HEK293T (cell line): ENCODE data around the gene ENTPD7.

Source experiments
- CTCF ChIA-PET: fragments of 350-600 bp; formaldehyde crosslinking; extraction: SDS; loops from one replicate; lab custom pipeline; 2021; ENCODE audit warnings: antibody characterized with exemption, inconsistent platforms; lab: Yijun Ruan, JAX
- POLR2A ChIA-PET: fragments of 350-600 bp; formaldehyde crosslinking; extraction: SDS; loops from one replicate; lab custom pipeline; 2020; ENCODE audit warnings: antibody characterized with exemption, inconsistent platforms; lab: Yijun Ruan, JAX
- DNase-seq: peaks from one replicate; pipeline ENCODE4 v3.0.0; 2012; ENCODE audit warnings: mixed read lengths; ENCODE audit errors: extremely low spot score
- ARNT ChIP-seq: fragments of 450-650 bp; IDR thresholded peaks from 2 replicates; pipeline ENCODE4 v1.6.1; 2017; ENCODE audit warnings: mild to moderate bottlenecking
- BHLHE40 ChIP-seq: fragments of 450-650 bp; IDR thresholded peaks from 2 replicates; pipeline ENCODE4 v1.6.1; 2016; ENCODE audit warnings: mild to moderate bottlenecking, moderate library complexity, borderline replicate concordance
- CTBP1 ChIP-seq: fragments of 450-650 bp; IDR thresholded peaks from 2 replicates; pipeline ENCODE4 v1.6.1; 2016; ENCODE audit warnings: borderline replicate concordance
- ELF4 ChIP-seq: fragments of 450-650 bp; IDR thresholded peaks from 2 replicates; pipeline ENCODE4 v1.6.1; 2017; ENCODE audit warnings: antibody characterized with exemption
- FOXA1 ChIP-seq: fragments of 450-650 bp; IDR thresholded peaks from 2 replicates; pipeline ENCODE4 v1.6.1; 2016; ENCODE audit warnings: mild to moderate bottlenecking
- FOXK2 ChIP-seq: fragments of 450-650 bp; IDR thresholded peaks from 2 replicates; pipeline ENCODE4 v1.6.1; 2016; ENCODE audit warnings: mild to moderate bottlenecking
- FOXM1 ChIP-seq: fragments of 450-650 bp; IDR thresholded peaks from 2 replicates; pipeline ENCODE4 v1.6.1; 2017; ENCODE audit warnings: mild to moderate bottlenecking, borderline replicate concordance
- HDGF ChIP-seq: fragments of 450-650 bp; IDR thresholded peaks from 2 replicates; pipeline ENCODE4 v1.6.1; 2017; ENCODE audit warnings: antibody characterized with exemption, borderline replicate concordance
- L3MBTL2 ChIP-seq: fragments of 450-650 bp; conservative IDR thresholded peaks from 2 replicates; pipeline ENCODE4 v1.6.1; 2016; ENCODE audit warnings: mild to moderate bottlenecking
- LEF1 ChIP-seq: fragments of 450-650 bp; IDR thresholded peaks from 2 replicates; pipeline ENCODE4 v1.6.1; 2017; ENCODE audit warnings: mild to moderate bottlenecking, borderline replicate concordance
- NFRKB ChIP-seq: fragments of 450-650 bp; IDR thresholded peaks from 2 replicates; pipeline ENCODE4 v1.6.1; 2016; ENCODE audit warnings: mild to moderate bottlenecking, moderate library complexity
- SP1 ChIP-seq: fragments of 450-650 bp; IDR thresholded peaks from 2 replicates; pipeline ENCODE4 v1.6.1; 2017
- SUZ12 ChIP-seq: fragments of 450-650 bp; IDR thresholded peaks from 2 replicates; pipeline ENCODE4 v1.6.1; 2016; ENCODE audit warnings: mild to moderate bottlenecking
- TARDBP ChIP-seq: fragments of 450-650 bp; IDR thresholded peaks from 2 replicates; pipeline ENCODE4 v1.6.1; 2016
- ZNF384 ChIP-seq: fragments of 450-650 bp; IDR thresholded peaks from 2 replicates; pipeline ENCODE4 v1.6.1; 2016
- TF ChIP-seq, protein P1 (sequence below): fragments of 450-650 bp; IDR thresholded peaks from 2 replicates; pipeline ENCODE4 v1.6.1; 2016

Gene ENTPD7

DNA sequence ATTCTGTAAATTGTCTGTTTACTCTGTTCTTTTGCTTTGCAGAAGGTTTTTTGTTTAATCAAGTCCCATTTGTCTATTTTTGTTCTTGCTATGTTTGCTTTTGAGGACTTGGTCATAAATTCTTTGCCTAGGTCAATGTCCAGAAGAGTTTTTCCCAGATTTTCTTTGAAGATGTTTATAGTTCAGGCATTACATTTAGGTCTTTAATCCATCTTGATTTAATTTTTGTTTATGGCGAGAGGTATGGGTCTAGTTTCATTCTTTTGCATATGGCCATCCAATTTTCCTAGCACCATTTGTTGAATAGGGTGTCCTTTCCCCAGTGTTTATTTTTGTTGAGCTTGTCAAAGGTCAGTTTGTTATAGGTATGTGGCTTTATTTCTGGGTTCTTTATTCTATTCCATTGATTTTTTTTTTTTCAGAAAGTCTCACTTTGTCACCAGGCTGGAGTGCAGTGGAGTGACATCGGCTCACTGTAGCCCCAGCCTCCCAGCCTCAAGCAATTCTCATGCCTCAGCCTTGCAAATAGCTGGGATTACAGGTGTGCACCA lies 11.6 kb upstream of the ENTPD7 start:
- POLR2A ChIA-PET: no interaction called here
- TF ChIP-seq BHLHE40 (no peak), NFRKB (no peak), SUZ12 (no peak)

GRCh38 chr10:99648717-99649116 lies 10.6 kb upstream of the ENTPD7 start:
- POLR2A ChIA-PET: no interaction called here

More for the DNA sequence above, 11.6 kb upstream of the ENTPD7 start:
- CTCF ChIA-PET: no interaction called here
- no peak for DNase-seq

DNA sequence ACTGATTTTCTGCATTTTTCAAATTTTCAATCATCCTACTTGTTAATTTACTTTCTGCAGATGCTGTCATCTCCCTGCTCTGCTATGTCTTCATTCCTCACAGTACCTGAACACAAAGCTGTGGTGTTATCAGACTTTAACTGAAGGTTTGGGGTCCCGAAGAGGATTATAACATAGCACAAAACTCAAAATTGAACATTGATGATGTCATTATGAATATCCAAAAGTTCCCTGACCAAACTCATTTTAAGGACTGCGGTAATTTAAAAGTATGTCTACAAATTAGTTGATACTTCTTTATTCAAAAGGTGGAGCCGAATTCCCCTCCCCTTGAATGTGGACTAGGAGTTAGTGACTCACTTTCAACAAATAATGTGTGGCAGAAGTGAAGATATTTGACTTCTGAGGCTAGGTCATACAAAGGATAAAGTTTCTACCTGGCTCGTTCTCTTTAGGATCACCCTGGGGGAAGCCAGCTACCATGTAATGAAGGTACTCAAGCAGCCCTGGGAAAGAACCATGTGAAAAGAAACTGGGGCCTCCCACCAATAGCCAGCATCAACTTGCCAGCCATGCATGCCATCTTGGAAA lies 6.4 kb upstream of the ENTPD7 start:
- CTCF ChIA-PET: no interaction called here
- POLR2A ChIA-PET: interaction anchor here (2.1 kb wide), 1 partner anchor 31 kb away, joined by 10 read pairs; no protein-coding TSS in a partner anchor
- no peak for DNase-seq
- TF ChIP-seq SUZ12 (no peak), ELF4 (no peak), CTBP1 (no peak), LEF1 (no peak), HDGF (no peak), L3MBTL2 (no peak), ARNT (no peak), BHLHE40 (no peak), FOXM1 (no peak), SP1 (no peak), TARDBP (no peak), FOXA1 (no peak), NFRKB (no peak), FOXK2 (no peak), ZNF384 (no peak)
- TF ChIP-seq, protein P1, sequence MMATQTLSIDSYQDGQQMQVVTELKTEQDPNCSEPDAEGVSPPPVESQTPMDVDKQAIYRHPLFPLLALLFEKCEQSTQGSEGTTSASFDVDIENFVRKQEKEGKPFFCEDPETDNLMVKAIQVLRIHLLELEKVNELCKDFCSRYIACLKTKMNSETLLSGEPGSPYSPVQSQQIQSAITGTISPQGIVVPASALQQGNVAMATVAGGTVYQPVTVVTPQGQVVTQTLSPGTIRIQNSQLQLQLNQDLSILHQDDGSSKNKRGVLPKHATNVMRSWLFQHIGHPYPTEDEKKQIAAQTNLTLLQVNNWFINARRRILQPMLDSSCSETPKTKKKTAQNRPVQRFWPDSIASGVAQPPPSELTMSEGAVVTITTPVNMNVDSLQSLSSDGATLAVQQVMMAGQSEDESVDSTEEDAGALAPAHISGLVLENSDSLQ: no peak

More at GRCh38 chr10:99648717-99649116, 10.6 kb upstream of the ENTPD7 start:
- no peak for DNase-seq
- CTCF ChIA-PET: no interaction called here
- TF ChIP-seq FOXA1 (no peak), TARDBP (no peak), CTBP1 (no peak)

- ChIA-PET POLR2A (interaction anchor here (2.1 kb wide), 1 partner anchor 33 kb away, joined by 10 read pairs; no protein-coding TSS in a partner anchor), CTCF (no interaction called here)
- DNase-seq: no peak
- TF ChIP-seq L3MBTL2: 0 out of 2 replicates have a peak, but pooled peaks have one; percentile 11
- no peak for TF ChIP-seq TARDBP
Measured at GRCh38 chr10:99654390-99655175, 4.7 kb upstream of the ENTPD7 start.

DNA sequence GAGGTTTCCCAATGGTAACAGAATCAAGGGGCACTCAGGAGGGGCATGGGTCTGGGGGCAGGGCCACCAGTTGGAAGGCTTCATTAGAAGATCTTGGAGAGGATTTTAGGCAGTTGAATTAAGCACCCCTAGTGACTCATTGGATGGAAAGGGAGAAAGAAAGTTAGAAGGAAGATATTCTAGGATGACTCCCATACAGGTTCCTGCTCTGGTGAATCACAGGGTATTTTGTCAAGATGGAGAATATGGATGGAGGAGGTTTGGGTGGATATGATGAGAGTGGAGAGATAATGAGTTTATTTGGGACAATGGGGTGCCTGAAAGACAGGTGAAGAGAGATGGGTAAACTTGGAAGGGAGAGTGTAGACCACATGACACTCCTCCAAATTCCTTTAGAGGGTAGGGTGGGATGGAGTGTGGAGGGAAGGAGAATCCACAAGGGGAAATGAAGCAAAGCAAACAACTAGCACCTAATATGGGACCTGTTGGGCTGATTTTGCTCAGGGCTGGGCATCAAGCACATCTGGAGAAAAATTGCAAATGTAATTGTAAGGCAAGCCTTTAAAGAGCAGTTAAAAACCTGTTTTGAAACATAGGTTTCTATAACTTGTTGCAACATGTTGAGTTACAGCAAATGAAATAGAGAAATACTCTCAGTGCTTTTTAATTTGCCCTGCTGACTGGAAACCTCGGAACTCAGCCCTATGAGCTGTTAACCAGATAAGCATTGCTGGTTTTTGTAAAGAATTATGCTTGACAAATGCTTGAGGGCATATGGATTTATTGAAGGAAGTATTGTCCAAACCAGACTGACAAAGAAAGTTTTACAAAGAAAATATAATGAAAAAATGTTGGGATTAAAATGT lies 2.9 kb upstream of the ENTPD7 start:
- ChIA-PET CTCF (interaction anchor here (0.6 kb wide), 1 partner anchor 23 kb away, joined by 3 read pairs; no protein-coding TSS in a partner anchor), POLR2A (no interaction called here)
- TF ChIP-seq ELF4 (no peak), BHLHE40 (no peak)
- DNase-seq: no peak

DNA sequence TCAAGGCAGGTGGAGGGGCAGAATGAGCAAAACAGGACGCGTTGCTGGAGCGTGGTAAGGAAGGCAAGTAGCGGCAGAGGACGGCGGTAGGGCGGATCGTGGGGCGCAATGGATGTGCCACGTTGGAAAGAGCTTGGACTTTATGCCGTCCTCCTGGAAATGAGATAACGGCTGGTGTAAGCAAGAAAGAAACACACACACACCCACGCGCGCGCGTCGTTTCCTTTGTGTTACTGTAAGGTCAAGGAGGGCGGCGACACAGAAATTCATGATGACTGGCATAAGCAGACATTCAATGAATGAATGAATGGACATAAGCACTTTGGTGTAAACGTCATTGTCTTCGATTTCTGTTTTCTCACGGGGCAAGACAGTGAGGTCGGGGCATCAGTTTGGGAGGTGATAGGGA lies 683 bp upstream of the ENTPD7 start:
- ChIA-PET POLR2A (interaction anchor here (0.9 to 2.4 kb wide), 10 partner anchors 9 to 228 kb away, joined by 3 to 34 read pairs (median 5); partner anchors contain the start of genes GOT1 and SLC25A28), CTCF (interaction anchor here (0.9 kb wide), 1 partner anchor 13 kb away, joined by 3 read pairs; no protein-coding TSS in a partner anchor)
- TF ChIP-seq BHLHE40: no peak
- TF ChIP-seq SP1: no peak
- TF ChIP-seq TARDBP: no peak
- no peak for TF ChIP-seq HDGF
- no peak for DNase-seq

GRCh38 chr10:99659868-99660366 lies 608 bp downstream of the ENTPD7 start:
- no peak for TF ChIP-seq ZNF384
- no peak for TF ChIP-seq TARDBP
- no peak for TF ChIP-seq FOXA1
- TF ChIP-seq ARNT: no peak
- TF ChIP-seq ELF4: no peak
- TF ChIP-seq FOXM1: no peak
- TF ChIP-seq BHLHE40: no peak
- POLR2A ChIA-PET: interaction anchor here (0.8 to 2.4 kb wide), 13 partner anchors 10 to 229 kb away, joined by 3 to 34 read pairs (median 4); partner anchors contain the start of genes COX15, CUTC, GOT1 and SLC25A28
- no peak for DNase-seq
- CTCF ChIA-PET: no interaction called here
